ENCODE results near the gene RBP5. TPM values are rescaled to one million over a fixed set of nuclear protein-coding genes. Genes with fewer than 3 reads are reported as not detected.

RBP5 gene
- total RNA-seq, 1 experiment from 2014 or later = 2.7 TPM

DNA sequence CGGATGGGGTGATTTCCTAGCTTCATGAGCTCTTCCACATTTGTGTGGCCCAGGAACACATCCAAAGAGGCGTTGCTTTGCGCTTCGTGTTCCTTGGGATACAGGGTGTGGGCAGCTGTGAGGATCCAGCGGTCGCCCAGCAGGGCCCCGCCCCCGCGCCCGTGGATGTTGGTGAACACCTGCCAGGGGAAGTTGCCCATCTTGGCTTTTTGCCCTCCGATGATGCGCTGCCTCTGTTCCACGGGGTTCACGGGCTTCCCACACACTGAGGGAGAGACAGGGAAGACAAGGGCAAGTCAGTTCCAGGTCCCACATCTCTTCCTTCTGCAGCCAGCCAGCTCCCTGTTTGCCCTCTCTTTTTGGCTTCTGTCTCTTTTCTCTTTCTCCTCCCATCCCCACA is 47.7 kb downstream of the RBP5 start:
- no peak overlapping the region for H3K9ac ChIP-seq (ENCODE audit: extremely low read depth, insufficient read length, low read length)
- H3K14ac ChIP-seq (ENCODE audit: insufficient read depth, low read length) = no peak overlapping the region; the same call in 1 of the 2 replicates
- H3K27ac ChIP-seq (ENCODE audit: insufficient read length, low read depth, low read length) = no peak overlapping the region
- H2BK120ac ChIP-seq (ENCODE audit: low read depth, low read length, poor library complexity, severe bottlenecking) = no peak overlapping the region
- H3K9me3 ChIP-seq (ENCODE audit: control insufficient read depth, low read depth, low read length) = no peaks in the 10 kb centered on the region
- no CpG with 5 or more reads among the region's 14 CpGs for WGBS (ENCODE audit: extremely low coverage, insufficient read length, low lambda C conversion rate)
- no peak overlapping the region for H2AK5ac ChIP-seq (ENCODE audit: insufficient read length, low read length)
- Mint-ChIP-seq H3K9me3 (peaks cover 5% of the 10 kb centered on the region in 2 experiments), H3K27ac (no peak overlapping the region), H3K4me1 (no peaks in the 10 kb centered on the region), H3K27me3 (ENCODE audit: low read depth) (peaks cover 5% of the 10 kb centered on the region; the same call in 1 of the 2 replicates), H3K4me3 (no peak overlapping the region), H3K36me3 (ENCODE audit: insufficient read depth in 1 of 3, low read depth in 3 of 3) (peaks cover 5 to 12% (median 12%) of the 10 kb centered on the region in 3 experiments)
- H3K4me2 ChIP-seq (ENCODE audit: insufficient read depth, insufficient read length, low read length) = no peak overlapping the region
- H3K79me1 ChIP-seq (ENCODE audit: insufficient read depth, low read depth, low read length, poor library complexity, severe bottlenecking) = no peaks in the 10 kb centered on the region
- no peak overlapping the region for H3K18ac ChIP-seq (ENCODE audit: insufficient read length, low read depth, low read length)
- no peak overlapping the region for H2BK5ac ChIP-seq (ENCODE audit: insufficient read length, low read length)
- no peak overlapping the region for H3K56ac ChIP-seq (ENCODE audit: insufficient read length, low read depth, low read length)
- H3K27me3 ChIP-seq (ENCODE audit: insufficient read depth, low read length) = no peaks in the 10 kb centered on the region
- no peak overlapping the region for H4K5ac ChIP-seq (ENCODE audit: insufficient read length, low read depth, low read length)
- H3K23ac ChIP-seq (ENCODE audit: insufficient read length, low read depth, low read length) = no peak overlapping the region
- no peak overlapping the region for H4K8ac ChIP-seq (replicated peaks; ENCODE audit: insufficient read length, low read depth, low read length)
- no peak for DNase-seq
- H4K20me1 ChIP-seq (ENCODE audit: control insufficient read depth, insufficient read depth, insufficient read length) = no peaks in the 10 kb centered on the region
- no peak overlapping the region for H2BK15ac ChIP-seq (ENCODE audit: low read depth, low read length)
- no peaks in the 10 kb centered on the region for H3K23me2 ChIP-seq (ENCODE audit: insufficient read length, low read depth, low read length, poor library complexity, severe bottlenecking)
- H3K4me1 ChIP-seq (ENCODE audit: insufficient read depth, low read length) = no peaks in the 10 kb centered on the region
- no peak for TF ChIP-seq CTCF (conservative IDR thresholded peaks at IDR 0.05)
- H3T11ph ChIP-seq (ENCODE audit: low read length) = no peak overlapping the region
- H4K91ac ChIP-seq (ENCODE audit: insufficient read length, low read depth, low read length) = no peak overlapping the region
- H2BK20ac ChIP-seq (ENCODE audit: low read depth, low read length, poor library complexity, severe bottlenecking) = no peak overlapping the region
- H2AFZ ChIP-seq (ENCODE audit: low read length) = no peak overlapping the region
- H3K79me2 ChIP-seq (ENCODE audit: insufficient read depth, low read length) = no peaks in the 10 kb centered on the region
- no peak overlapping the region for H2BK12ac ChIP-seq (ENCODE audit: insufficient read length, low read depth, low read length)
- H3K4ac ChIP-seq (ENCODE audit: low read depth, low read length) = no peak overlapping the region
